Hepatocyte (in vitro differentiated cells): ENCODE measurements around the gene PCBP3. TPM values are rescaled to one million over a fixed set of nuclear protein-coding genes. Genes with fewer than 3 reads are reported as not detected.
"Not testable (repeated sequence)": the region's sequence is repeated elsewhere in the genome, so short reads cannot be mapped to it uniquely, and the experiment has no call there.

ENCODE experiments used
- DNase-seq: peaks from one replicate; pipeline ENCODE4 v3.0.0-alpha.2; 2016; ENCODE audit warnings: low spot score
- H2AFZ ChIP-seq: fragments of 200-600 bp; sonication (generic); 2 replicates; pipeline ENCODE4 v1.6.0; 2016; ENCODE audit warnings: antibody characterized with exemption, mild to moderate bottlenecking
- H3K27ac ChIP-seq: fragments of 200-600 bp; sonication (generic); 2 replicates; pipeline ENCODE4 v1.5.1; 2016; ENCODE audit warnings: mild to moderate bottlenecking
- H3K27me3 ChIP-seq: fragments of 200-600 bp; sonication (generic); 2 replicates; pipeline ENCODE4 v1.6.1; 2016
- H3K36me3 ChIP-seq: fragments of 200-600 bp; sonication (generic); replicated peaks from 2 replicates; pipeline ENCODE4 v1.5.1; 2016; ENCODE audit warnings: low read depth; ENCODE audit not compliant: insufficient read depth
- H3K4me1 ChIP-seq: fragments of 200-600 bp; sonication (generic); 2 replicates; pipeline ENCODE4 v1.5.1; 2016; ENCODE audit warnings: mild to moderate bottlenecking, moderate library complexity; ENCODE audit not compliant: insufficient read depth
- H3K4me2 ChIP-seq: fragments of 200-600 bp; sonication (generic); 2 replicates; pipeline ENCODE4 v1.6.0; 2016
- H3K4me3 ChIP-seq: fragments of 200-600 bp; sonication (generic); 2 replicates; pipeline ENCODE4 v1.5.1; 2016; ENCODE audit warnings: mild to moderate bottlenecking
- H3K79me2 ChIP-seq: fragments of 200-600 bp; sonication (generic); 2 replicates; pipeline ENCODE4 v1.6.0; 2017; ENCODE audit warnings: mild to moderate bottlenecking
- H3K9me2 ChIP-seq: fragments of 200-600 bp; sonication (generic); replicated peaks from 2 replicates; pipeline ENCODE4 v1.6.0; 2017; ENCODE audit warnings: mild to moderate bottlenecking; ENCODE audit not compliant: insufficient read depth
- H3K9me3 ChIP-seq: fragments of 200-600 bp; sonication (generic); 2 replicates; pipeline ENCODE4 v1.5.1; 2016; ENCODE audit warnings: low read depth, mild to moderate bottlenecking
- H4K20me1 ChIP-seq: fragments of 200-600 bp; sonication (generic); 2 replicates; pipeline ENCODE4 v1.6.0; 2016; ENCODE audit warnings: mild to moderate bottlenecking; ENCODE audit not compliant: insufficient read depth, poor library complexity, severe bottlenecking
- CTCF ChIP-seq: fragments of 200-600 bp; sonication (generic); IDR thresholded peaks from 2 replicates; pipeline ENCODE4 v1.5.1; 2016; ENCODE audit warnings: antibody characterized with exemption, mild to moderate bottlenecking; ENCODE audit not compliant: poor library complexity
- EZH2 ChIP-seq: fragments of 200-600 bp; sonication (generic); IDR thresholded peaks from 2 replicates; pipeline ENCODE4 v1.6.1; 2016; ENCODE audit warnings: antibody characterized with exemption, mild to moderate bottlenecking, borderline replicate concordance
- EZH2phosphoT487 ChIP-seq: fragments of 200-600 bp; sonication (generic); IDR thresholded peaks from one replicate; pipeline ENCODE4 v1.6.1; 2018; ENCODE audit warnings: antibody characterized with exemption, mild to moderate bottlenecking, low read depth, moderate library complexity; ENCODE audit not compliant: unreplicated experiment, severe bottlenecking
- WGBS: methylation state at CpG from one replicate; pipeline ENCODE4 v1.1.6; 2016; ENCODE audit warnings: low lambda C conversion rate; ENCODE audit errors: missing lambda C conversion rate; 5-methylcytosine and 5-hydroxymethylcytosine counted together
- polyA plus RNA-seq: library from polyadenylated mRNA; unstranded; fragments of >200 nt; fragmentation: Nextera tagmentation; extraction: Ambion mirVana; gene quantifications from 2 replicates; pipeline ENCODE4 v1.2.1, GENCODE V29; 2016
- total RNA-seq: library from RNA; depleted of rRNA; stranded (reverse); fragments of >200 nt; gene quantifications from 2 replicates; pipeline ENCODE4 v1.2.3, GENCODE V29; 2014

Gene PCBP3
- total and polyA plus RNA-seq, 2 experiments from 2014 or later, result 3.1 to 8.8 TPM

- H2AFZ ChIP-seq, result no peak overlapping the region
- H3K27ac ChIP-seq, result no peak overlapping the region
- no peak for DNase-seq
Observed at GRCh38 chr21:45709173-45709572, 65.6 kb downstream of the PCBP3 start.

GRCh38 chr21:45709696-45710268, 66.3 kb downstream of the PCBP3 start:
- Histone ChIP-seq H3K27ac (no peak overlapping the region), H3K4me2 (no peak overlapping the region), H3K27me3 (no peaks in the 10 kb centered on the region), H3K9me3 (no peaks in the 10 kb centered on the region), H3K36me3 (no peaks in the 10 kb centered on the region), H2AFZ (no peak overlapping the region), H3K4me1 (no peaks in the 10 kb centered on the region), H3K4me3 (no peak overlapping the region), H3K79me2 (no peaks in the 10 kb centered on the region), H3K9me2 (no peaks in the 10 kb centered on the region), H4K20me1 (no peaks in the 10 kb centered on the region)
- no peak for TF ChIP-seq EZH2
- no peak for DNase-seq
- 89% methylated on average over 3 of the region's 3 CpGs for WGBS

More at GRCh38 chr21:45709173-45709572, 65.6 kb downstream of the PCBP3 start:
- H3K27me3 ChIP-seq, result no peaks in the 10 kb centered on the region
- TF ChIP-seq EZH2phosphoT487 (no peak), EZH2 (no peak), CTCF (no peak)
- no peaks in the 10 kb centered on the region for H3K9me2 ChIP-seq
- 96% methylated on average over 7 of the region's 7 CpGs for WGBS
- no peaks in the 10 kb centered on the region for H3K79me2 ChIP-seq
- no peaks in the 10 kb centered on the region for H3K9me3 ChIP-seq
- no peak overlapping the region for H3K4me2 ChIP-seq
- H4K20me1 ChIP-seq, result no peaks in the 10 kb centered on the region
- H3K4me1 ChIP-seq, result no peaks in the 10 kb centered on the region
- no peaks in the 10 kb centered on the region for H3K36me3 ChIP-seq
- H3K4me3 ChIP-seq, result no peak overlapping the region

GRCh38 chr21:45710306-45710705, 66.8 kb downstream of the PCBP3 start:
- not testable (repeated sequence) for H3K9me3 ChIP-seq, H3K4me3 ChIP-seq, H3K27me3 ChIP-seq, H3K36me3 ChIP-seq, H4K20me1 ChIP-seq, H3K79me2 ChIP-seq, H3K27ac ChIP-seq, H3K9me2 ChIP-seq, H3K4me2 ChIP-seq, H2AFZ ChIP-seq, DNase-seq, H3K4me1 ChIP-seq
- 97% methylated on average over 5 of the region's 5 CpGs for WGBS

GRCh38 chr21:45713613-45714012, 70.1 kb downstream of the PCBP3 start:
- Histone ChIP-seq H3K36me3 (no peaks in the 10 kb centered on the region), H3K27ac (no peak overlapping the region), H3K4me2 (no peak overlapping the region), H2AFZ (no peak overlapping the region), H3K9me2 (no peaks in the 10 kb centered on the region), H4K20me1 (no peaks in the 10 kb centered on the region), H3K9me3 (no peaks in the 10 kb centered on the region), H3K4me3 (no peak overlapping the region), H3K27me3 (no peaks in the 10 kb centered on the region), H3K79me2 (no peaks in the 10 kb centered on the region), H3K4me1 (no peaks in the 10 kb centered on the region)
- no peak for DNase-seq
- 92% methylated on average over 6 of the region's 6 CpGs for WGBS
- TF ChIP-seq EZH2phosphoT487, result no peak
- TF ChIP-seq CTCF, result no peak
- no peak for TF ChIP-seq EZH2
